Nephron (organoid): ENCODE measurements around the gene CAPG.

ENCODE experiments used
- H3K27ac Mint-ChIP-seq, 3 experiments: 2 replicates each; pipeline ENCODE4 v1.8.0; 2020; ENCODE audit warnings: mixed read lengths in 3 of 3, mild to moderate bottlenecking in 2 of 3, moderate library complexity in 1 of 3
- H3K27me3 Mint-ChIP-seq: 2 replicates; pipeline ENCODE4 v1.8.0; 2021; ENCODE audit warnings: low read depth, mild to moderate bottlenecking, moderate library complexity, mixed read lengths
- H3K36me3 Mint-ChIP-seq: 2 replicates; pipeline ENCODE4 v1.8.0; 2020; ENCODE audit warnings: low read depth, mixed read lengths
- H3K4me1 Mint-ChIP-seq: 2 replicates; pipeline ENCODE4 v1.8.0; 2020; ENCODE audit warnings: mixed read lengths
- H3K4me3 Mint-ChIP-seq, 3 experiments: 2 replicates each; pipeline ENCODE4 v1.8.0; 2020; ENCODE audit warnings: mild to moderate bottlenecking in 3 of 3, mixed read lengths in 3 of 3, moderate library complexity in 2 of 3
- H3K9me3 Mint-ChIP-seq: 2 replicates; pipeline ENCODE4 v1.8.0; 2020; ENCODE audit warnings: mixed read lengths
- CTCF ChIP-seq, 3 experiments: fragments of 200-600 bp; sonication (generic); IDR thresholded peaks; one replicate each; pipeline ENCODE4 v1.5.0; 2021; ENCODE audit warnings: antibody characterized with exemption in 3 of 3; ENCODE audit not compliant: unreplicated experiment in 3 of 3

CAPG gene

GRCh38 chr2:85356186-85356585, 54.0 kb downstream of the CAPG start:
- Mint-ChIP-seq H3K4me3 (peak overlapping the region; percentile 97 to 99 (median 98)), H3K9me3 (no peaks in the 10 kb centered on the region), H3K27me3 (no peaks in the 10 kb centered on the region), H3K36me3 (peaks cover 17% of the 10 kb centered on the region), H3K4me1 (peaks cover 34% of the 10 kb centered on the region), H3K27ac (no peak overlapping the region)
- no peak for TF ChIP-seq CTCF (IDR thresholded peaks at IDR 0.05; ENCODE audit: unreplicated experiment in 3 of 3)

GRCh38 chr2:85355521-85355920, 54.6 kb downstream of the CAPG start:
- TF ChIP-seq CTCF (IDR thresholded peaks at IDR 0.05; ENCODE audit: unreplicated experiment in 3 of 3), result no peak
- H3K4me3 Mint-ChIP-seq, result peak overlapping the region; percentile 97 to 99 (median 98)
- H3K27me3 Mint-ChIP-seq, result no peaks in the 10 kb centered on the region
- H3K36me3 Mint-ChIP-seq, result peaks cover 20% of the 10 kb centered on the region
- H3K27ac Mint-ChIP-seq, result peak overlapping the region in 2 of 3 experiments; percentile 80 to 93
- H3K9me3 Mint-ChIP-seq, result no peaks in the 10 kb centered on the region
- peaks cover 34% of the 10 kb centered on the region for H3K4me1 Mint-ChIP-seq

- Mint-ChIP-seq H3K9me3 (no peaks in the 10 kb centered on the region), H3K27ac (peak overlapping the region; percentile 80 to 94 (median 93)), H3K36me3 (peaks cover 24% of the 10 kb centered on the region), H3K4me3 (peak overlapping the region; percentile 97 to 99 (median 98)), H3K27me3 (no peaks in the 10 kb centered on the region), H3K4me1 (peaks cover 34% of the 10 kb centered on the region)
- TF ChIP-seq CTCF (IDR thresholded peaks at IDR 0.05; ENCODE audit: unreplicated experiment in 3 of 3), result no peak
Observed at GRCh38 chr2:85355073-85355410, 55.1 kb downstream of the CAPG start.

GRCh38 chr2:85354286-85355072, 55.7 kb downstream of the CAPG start, which contains the start of the genes ELMOD3 and RETSAT:
TSS of gene ELMOD3 (plus strand) at chr2:85354769. CDS start at chr2:85357199, 2,430 bp downstream.
TSS of gene RETSAT (minus strand) at chr2:85354528. CDS start at chr2:85354507, 21 bp downstream.
- Mint-ChIP-seq H3K4me1 (peaks cover 34% of the 10 kb centered on the region), H3K27me3 (no peaks in the 10 kb centered on the region), H3K36me3 (peaks cover 30% of the 10 kb centered on the region), H3K9me3 (no peaks in the 10 kb centered on the region), H3K4me3 (peak within 1 kb of the TSS; percentile 97 to 99 (median 98)), H3K27ac (peak within 1 kb of the TSS; percentile 80 to 94 (median 93))
- TF ChIP-seq CTCF (IDR thresholded peaks at IDR 0.05; ENCODE audit: unreplicated experiment in 3 of 3), result no peak

- peak overlapping the region in 2 of 3 experiments; percentile 80 to 93 for H3K27ac Mint-ChIP-seq
- H3K4me1 Mint-ChIP-seq, result peaks cover 34% of the 10 kb centered on the region
- peak overlapping the region; percentile 97 to 99 (median 98) for H3K4me3 Mint-ChIP-seq
- no peaks in the 10 kb centered on the region for H3K9me3 Mint-ChIP-seq
- H3K27me3 Mint-ChIP-seq, result no peaks in the 10 kb centered on the region
- no peak for TF ChIP-seq CTCF (IDR thresholded peaks at IDR 0.05; ENCODE audit: unreplicated experiment in 3 of 3)
- peaks cover 35% of the 10 kb centered on the region for H3K36me3 Mint-ChIP-seq
Observed at GRCh38 chr2:85353876-85354285, 56.3 kb downstream of the CAPG start.

GRCh38 chr2:85347599-85347998, 62.6 kb downstream of the CAPG start:
- H3K9me3 Mint-ChIP-seq, result no peaks in the 10 kb centered on the region

More at GRCh38 chr2:85347599-85347998, 62.6 kb downstream of the CAPG start:
- H3K4me1 Mint-ChIP-seq, result no peaks in the 10 kb centered on the region
- H3K4me3 Mint-ChIP-seq, result no peak overlapping the region
- no peaks in the 10 kb centered on the region for H3K27me3 Mint-ChIP-seq
- H3K36me3 Mint-ChIP-seq, result peaks cover 40% of the 10 kb centered on the region
- TF ChIP-seq CTCF (IDR thresholded peaks at IDR 0.05; ENCODE audit: unreplicated experiment in 3 of 3), result no peak
- no peak overlapping the region for H3K27ac Mint-ChIP-seq
